H1 (cell line): ENCODE measurements around the gene NOL12. TPM values are rescaled to one million over a fixed set of nuclear protein-coding genes. Genes with fewer than 3 reads are reported as not detected.

Source experiments
- CTCF ChIA-PET: fragments of 300-600 bp; sonication (Branson Sonifier 250); formaldehyde crosslinking; loops from one replicate; lab custom pipeline; 2021; ENCODE audit not compliant: partially characterized antibody; lab: Charles Lee
- POLR2A ChIA-PET: fragments of 300-600 bp; sonication (Branson Sonifier 250); formaldehyde crosslinking; loops from one replicate; lab custom pipeline; 2021; ENCODE audit warnings: inconsistent platforms; ENCODE audit not compliant: partially characterized antibody; lab: Charles Lee
- DNase-seq, 2 experiments: peaks; one replicate each; pipeline versions ENCODE4 v3.0.0 to v3.0.0-alpha.2; 2010 to 2022; ENCODE audit warnings: low spot score in 2 of 2, low read depth in 1 of 2, mixed read lengths in 1 of 2
- FAIRE-seq: peaks from 2 replicates; lab custom pipeline; 2011; peaks lifted over from hg19 to GRCh38; lab: Jason Lieb, UNC
- H2AFZ ChIP-seq: 2 replicates; pipeline ENCODE4 v1.8.1; 2012; ENCODE audit warnings: low read length, inconsistent platforms
- H2AK5ac ChIP-seq: 2 replicates; pipeline ENCODE4 v1.6.1; 2013; ENCODE audit warnings: low read depth, low read length
- H2BK120ac ChIP-seq: replicated peaks from 2 replicates; pipeline ENCODE3; 2013; ENCODE audit warnings: low read depth, low read length, inconsistent platforms
- H2BK12ac ChIP-seq: 2 replicates; pipeline ENCODE4 v1.6.1; 2013; ENCODE audit warnings: low read depth, low read length
- H2BK15ac ChIP-seq: 2 replicates; pipeline ENCODE4 v1.6.1; 2013; ENCODE audit warnings: low read length
- H2BK20ac ChIP-seq: 2 replicates; pipeline ENCODE4 v1.6.1; 2013; ENCODE audit warnings: low read length
- H2BK5ac ChIP-seq: 2 replicates; pipeline ENCODE4 v1.6.1; 2013; ENCODE audit warnings: low read depth, low read length
- H3K14ac ChIP-seq: 2 replicates; pipeline ENCODE4 v1.6.1; 2013; ENCODE audit warnings: inconsistent platforms; ENCODE audit not compliant: insufficient read length
- H3K18ac ChIP-seq: 2 replicates; pipeline ENCODE4 v1.6.1; 2013; ENCODE audit warnings: low read length; ENCODE audit errors: extremely low read depth
- H3K23ac ChIP-seq: 2 replicates; pipeline ENCODE4 v1.6.1; 2013; ENCODE audit warnings: inconsistent platforms; ENCODE audit not compliant: insufficient read length
- H3K23me2 ChIP-seq: 2 replicates; pipeline ENCODE4 v1.6.1; 2013; ENCODE audit warnings: low read depth, low read length
- H3K27ac ChIP-seq: 2 replicates; pipeline ENCODE4 v1.6.1; 2011; ENCODE audit warnings: low read depth, low read length, inconsistent platforms
- H3K27me3 ChIP-seq, 4 experiments: replicated peaks in 1 of 4; 1 replicate in 1 of 4; 2 replicates in 3 of 4; pipeline versions ENCODE4 v1.6.1 to v1.8.1; 2011 to 2013; ENCODE audit warnings: low read length in 3 of 4, mild to moderate bottlenecking in 3 of 4, inconsistent platforms in 2 of 4, mixed read lengths in 2 of 4, moderate library complexity in 1 of 4; ENCODE audit not compliant: control insufficient read depth in 3 of 4, insufficient read depth in 3 of 4; ENCODE audit errors: extremely low read depth in 1 of 4
- H3K36me3 ChIP-seq, 4 experiments: 2 replicates each; pipeline versions ENCODE4 v1.6.1 to v1.8.1; 2011 to 2013; ENCODE audit warnings: mild to moderate bottlenecking in 4 of 4, low read length in 3 of 4, moderate library complexity in 2 of 4, control low read depth in 1 of 4, inconsistent platforms in 1 of 4; ENCODE audit not compliant: insufficient read depth in 4 of 4, control insufficient read depth in 2 of 4
- H3K4ac ChIP-seq: replicated peaks from 2 replicates; pipeline ENCODE3; 2013; ENCODE audit warnings: low read length, low read depth, mixed read lengths, inconsistent platforms; ENCODE audit not compliant: insufficient read length
- H3K4me1 ChIP-seq, 4 experiments: replicated peaks in 1 of 4; 1 replicate in 1 of 4; 2 replicates in 3 of 4; pipeline versions ENCODE4 v1.6.1 to v1.8.1; 2011 to 2013; ENCODE audit warnings: low read length in 3 of 4, inconsistent platforms in 2 of 4, mixed read lengths in 1 of 4; ENCODE audit not compliant: insufficient read depth in 4 of 4, control insufficient read depth in 3 of 4
- H3K4me2 ChIP-seq, 2 experiments: 2 replicates each; pipeline versions ENCODE4 v1.6.1 to v1.8.1; 2011 to 2013; ENCODE audit warnings: low read depth in 2 of 2, low read length in 2 of 2, control low read depth in 1 of 2, inconsistent platforms in 1 of 2, mild to moderate bottlenecking in 1 of 2; ENCODE audit not compliant: insufficient read depth in 1 of 2
- H3K4me3 ChIP-seq, 4 experiments: fragments of 200-600, 300-600 bp in 1 of 4; sonication (generic), shearing (Covaris generic), sonication (Bioruptor Twin) in 1 of 4; 2 replicates each; pipeline versions ENCODE4 v1.5.1 to v1.8.1; 2011 to 2016; ENCODE audit warnings: low read length in 4 of 4, low read depth in 3 of 4, control low read depth in 2 of 4, inconsistent platforms in 2 of 4, mild to moderate bottlenecking in 2 of 4, mixed read lengths in 1 of 4, moderate library complexity in 1 of 4; ENCODE audit not compliant: insufficient read depth in 2 of 4; ENCODE audit errors: extremely low read depth in 1 of 4
- H3K56ac ChIP-seq: replicated peaks from 2 replicates; pipeline ENCODE3; 2013; ENCODE audit warnings: low read depth, mild to moderate bottlenecking, mixed read lengths, low read length, inconsistent platforms; ENCODE audit not compliant: insufficient read length
- H3K79me1 ChIP-seq: 2 replicates; pipeline ENCODE4 v1.6.1; 2013; ENCODE audit warnings: low read depth, low read length, control low read depth
- H3K79me2 ChIP-seq, 2 experiments: 2 replicates each; pipeline versions ENCODE4 v1.6.1 to v1.8.1; 2012 to 2013; ENCODE audit warnings: low read length in 2 of 2, mild to moderate bottlenecking in 2 of 2, inconsistent platforms in 1 of 2; ENCODE audit not compliant: insufficient read depth in 2 of 2, control insufficient read depth in 1 of 2
- H3K9ac ChIP-seq, 4 experiments: replicated peaks in 1 of 4; 1 replicate in 1 of 4; 2 replicates in 3 of 4; pipeline versions ENCODE4 v1.6.1 to v1.8.1; 2011 to 2013; ENCODE audit warnings: low read depth in 3 of 4, low read length in 3 of 4, control low read depth in 2 of 4, mild to moderate bottlenecking in 2 of 4, moderate library complexity in 2 of 4, inconsistent platforms in 1 of 4; ENCODE audit errors: extremely low read depth in 1 of 4
- H3K9me3 ChIP-seq, 2 experiments: 2 replicates each; pipeline versions ENCODE4 v1.6.1 to v1.8.1; 2012 to 2013; ENCODE audit warnings: mild to moderate bottlenecking in 2 of 2, moderate library complexity in 2 of 2, control low read depth in 1 of 2, inconsistent platforms in 1 of 2, low read depth in 1 of 2, low read length in 1 of 2, mixed read lengths in 1 of 2; ENCODE audit not compliant: insufficient read depth in 2 of 2
- H4K20me1 ChIP-seq, 2 experiments: replicated peaks in 1 of 2; 2 replicates each; pipeline versions ENCODE3 to v1.8.1; 2011 to 2013; ENCODE audit warnings: inconsistent platforms in 2 of 2, low read length in 2 of 2, mild to moderate bottlenecking in 1 of 2; ENCODE audit not compliant: insufficient read depth in 2 of 2, control insufficient read depth in 1 of 2
- H4K5ac ChIP-seq: 2 replicates; pipeline ENCODE4 v1.6.1; 2013; ENCODE audit warnings: low read length, low read depth, mixed read lengths, inconsistent platforms; ENCODE audit not compliant: insufficient read length
- H4K8ac ChIP-seq: 2 replicates; pipeline ENCODE4 v1.8.0; 2013; ENCODE audit warnings: mild to moderate bottlenecking, moderate library complexity, low read length, inconsistent platforms; ENCODE audit not compliant: insufficient read depth; ENCODE audit errors: extremely low read depth
- H4K91ac ChIP-seq: replicated peaks from 2 replicates; pipeline ENCODE3; 2013; ENCODE audit warnings: low read length, mixed read lengths, inconsistent platforms; ENCODE audit not compliant: insufficient read length
- CHD1 ChIP-seq: IDR thresholded peaks from 2 replicates; pipeline ENCODE4 v1.6.1; 2012; ENCODE audit warnings: low read depth, low read length, improper control_type of control experiment
- SIRT6 ChIP-seq: IDR thresholded peaks from one replicate; pipeline ENCODE4 v1.7.1; 2012; ENCODE audit warnings: low read length, inconsistent platforms
- SRF ChIP-seq: IDR thresholded peaks from 2 replicates; pipeline ENCODE4 v1.6.1; 2011; ENCODE audit warnings: mild to moderate bottlenecking, low read depth, low read length, moderate library complexity
- WGBS, 2 experiments: shearing (Covaris generic) in 1 of 2; methylation state at CpG; one replicate each; pipeline versions ENCODE4 v1.1.6 to v1.1.7; 2013 to 2015; ENCODE audit warnings: low lambda C conversion rate in 2 of 2, mixed read lengths in 2 of 2, inconsistent platforms in 1 of 2, low coverage in 1 of 2, missing lambda C conversion rate in 1 of 2; ENCODE audit not compliant: insufficient replicate concordance in 2 of 2, insufficient coverage in 1 of 2, insufficient read length in 1 of 2; ENCODE audit errors: extremely low coverage in 1 of 2, missing lambda C conversion rate in 1 of 2; 5-methylcytosine and 5-hydroxymethylcytosine counted together
- polyA plus RNA-seq, 7 experiments: library from polyadenylated mRNA; depleted of rRNA in 3 of 7; stranded (reverse) in 5 of 7; unstranded in 2 of 7; fragments of >200 nt in 5 of 7; fragments of 200-250 nt in 2 of 7; gene quantifications; 1 replicate in 5 of 7; 2 replicates in 1 of 7; 4 replicates in 1 of 7; pipeline versions ENCODE4 v1.2.1 to v1.2.3, GENCODE V29; 2011 to 2013; ENCODE audit warnings: missing spikeins in 2 of 7, mixed read lengths in 2 of 7
- total RNA-seq: library from RNA; stranded (reverse); fragmentation: NEBNext Ultra II Directional; extraction: Animal tissue kit (Norgen Biotek cat#: 25700); gene quantifications from 2 replicates; pipeline ENCODE4 v1.2.1, GENCODE V29; 2021

The NOL12 gene
- total and polyA plus RNA-seq, 2 of the 8 experiments (the other 6 are each of a cell fraction or from before 2014, with no cell fraction given), result 25.3 to 28.3 TPM

DNA sequence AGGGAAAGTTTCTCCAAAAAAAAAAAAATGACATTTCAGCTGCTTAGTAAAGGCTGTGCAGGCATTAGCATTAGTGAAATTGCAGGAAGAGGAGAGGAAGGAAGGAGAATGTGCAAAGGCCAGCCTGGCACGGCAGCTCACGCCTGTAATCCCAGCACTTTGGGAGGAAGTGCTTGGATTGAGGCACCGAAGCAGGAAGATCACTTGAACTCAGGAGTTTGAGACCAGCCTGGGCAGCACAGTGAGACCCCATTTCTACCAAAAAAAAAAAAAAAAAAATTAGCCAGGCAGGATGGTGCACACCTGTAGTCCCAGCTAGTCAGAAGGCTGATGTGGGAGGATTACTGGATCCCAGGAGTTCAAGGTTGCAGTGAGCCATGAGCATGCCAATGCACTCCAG, 18.5 kb downstream of the NOL12 start:
- ChIA-PET POLR2A (interaction anchor here (0.7 to 0.9 kb wide), 5 partner anchors 10 to 262 kb away, joined by 3 to 4 read pairs (median 3); no protein-coding TSS in a partner anchor), CTCF (interaction anchor here (0.7 kb wide), 3 partner anchors 61 to 984 kb away, joined by 3 read pairs; no protein-coding TSS in a partner anchor)
- no peak overlapping the region for H2AFZ ChIP-seq
- H3K79me1 ChIP-seq, result no peaks in the 10 kb centered on the region; the same call in 1 of the 2 replicates
- no peak for DNase-seq
- H2AK5ac ChIP-seq, result no peak overlapping the region
- H3K79me2 ChIP-seq, result no peaks in the 10 kb centered on the region
- no peaks in the 10 kb centered on the region for H3K23me2 ChIP-seq
- no peak overlapping the region for H3K4ac ChIP-seq
- no peak overlapping the region for H3K9ac ChIP-seq
- no peak overlapping the region for H4K8ac ChIP-seq
- H3K23ac ChIP-seq, result no peak overlapping the region
- no peak overlapping the region for H2BK12ac ChIP-seq
- peaks cover 0 to 5% (median 0%) of the 10 kb centered on the region in 4 experiments; a peak in 1 of 7 replicates for H3K4me1 ChIP-seq
- H4K20me1 ChIP-seq, result peaks cover 0 to 5% of the 10 kb centered on the region in 2 experiments
- no peak overlapping the region for H3K4me3 ChIP-seq
- FAIRE-seq, result no peak
- no peak overlapping the region for H3K27ac ChIP-seq
- H3K27me3 ChIP-seq, result no peaks in the 10 kb centered on the region
- WGBS, 2 experiments, result 100% methylated on average over 3 of the region's 3 CpGs; no CpG with 5 or more reads in 1 of the 2 experiments
- no peak overlapping the region for H2BK15ac ChIP-seq
- TF ChIP-seq SRF (no peak), SIRT6 (no peak), CHD1 (no peak)
- TF ChIP-seq, all 59 proteins: peak for 0
- Histone ChIP-seq H3K36me3 (peaks cover 5 to 45% (median 27%) of the 10 kb centered on the region in 4 experiments; a peak in 7 of 8 replicates), H2BK20ac (no peak overlapping the region), H3K18ac (no peak overlapping the region), H3K4me2 (no peak overlapping the region), H2BK5ac (no peak overlapping the region), H3K14ac (no peak overlapping the region), H2BK120ac (no peak overlapping the region), H4K91ac (no peak overlapping the region), H3K56ac (no peak overlapping the region), H4K5ac (no peak overlapping the region), H3K9me3 (no peaks in the 10 kb centered on the region; a peak in 1 of 4 replicates)
